ENCODE measurements around the gene SNX25.

DNA sequence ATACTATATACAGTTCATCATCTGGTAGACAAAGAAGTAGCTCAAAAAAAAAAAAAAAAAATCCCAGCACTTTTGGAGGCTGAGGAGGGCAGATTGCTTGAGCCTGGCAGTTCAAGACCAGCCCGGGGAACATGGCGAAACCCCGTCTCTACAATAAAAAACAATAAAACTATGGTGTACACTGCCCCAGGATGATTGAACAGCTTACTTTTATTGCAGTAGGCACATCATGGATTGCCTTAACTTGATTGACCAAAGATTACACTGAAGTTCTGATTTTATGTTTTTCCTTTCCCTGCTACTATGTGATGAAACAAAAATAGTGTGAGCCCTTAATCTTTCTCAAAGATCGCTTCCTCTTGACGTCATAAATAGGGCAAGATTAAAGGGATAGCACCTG, 60.6 kb downstream of the SNX25 start:
- TF ChIP-seq, protein P1, sequence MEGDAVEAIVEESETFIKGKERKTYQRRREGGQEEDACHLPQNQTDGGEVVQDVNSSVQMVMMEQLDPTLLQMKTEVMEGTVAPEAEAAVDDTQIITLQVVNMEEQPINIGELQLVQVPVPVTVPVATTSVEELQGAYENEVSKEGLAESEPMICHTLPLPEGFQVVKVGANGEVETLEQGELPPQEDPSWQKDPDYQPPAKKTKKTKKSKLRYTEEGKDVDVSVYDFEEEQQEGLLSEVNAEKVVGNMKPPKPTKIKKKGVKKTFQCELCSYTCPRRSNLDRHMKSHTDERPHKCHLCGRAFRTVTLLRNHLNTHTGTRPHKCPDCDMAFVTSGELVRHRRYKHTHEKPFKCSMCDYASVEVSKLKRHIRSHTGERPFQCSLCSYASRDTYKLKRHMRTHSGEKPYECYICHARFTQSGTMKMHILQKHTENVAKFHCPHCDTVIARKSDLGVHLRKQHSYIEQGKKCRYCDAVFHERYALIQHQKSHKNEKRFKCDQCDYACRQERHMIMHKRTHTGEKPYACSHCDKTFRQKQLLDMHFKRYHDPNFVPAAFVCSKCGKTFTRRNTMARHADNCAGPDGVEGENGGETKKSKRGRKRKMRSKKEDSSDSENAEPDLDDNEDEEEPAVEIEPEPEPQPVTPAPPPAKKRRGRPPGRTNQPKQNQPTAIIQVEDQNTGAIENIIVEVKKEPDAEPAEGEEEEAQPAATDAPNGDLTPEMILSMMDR (optimal IDR thresholded peaks at IDR 0.05 in 1 of 3, IDR thresholded peaks at IDR 0.05 in 1 of 3, conservative IDR thresholded peaks at IDR 0.05 in 1 of 3; ENCODE audit: extremely low read depth in 1 of 3, insufficient read depth in 2 of 3, low read length in 3 of 3), result no peak
- no peak for TF ChIP-seq EZH2 (IDR thresholded peaks at IDR 0.05; ENCODE audit: low read length)
